OCI-M2 (cell line): ENCODE data around the gene ASMTL.
"Not testable (repeated sequence)": the region's sequence is repeated elsewhere in the genome, so short reads cannot be mapped to it uniquely, and the experiment has no call there.

Experiments used
- DNase-seq: peaks from one replicate; lab custom pipeline; 2025; ENCODE audit not compliant: unreplicated experiment; lab: John Stamatoyannopoulos, UW

ASMTL gene

GRCh38 chrX:1405769-1406168, 46.9 kb downstream of the ASMTL start:
- DNase-seq: not testable (repeated sequence)

- not testable (repeated sequence) for DNase-seq
These were observed 48.8 kb downstream of the ASMTL start for GRCh38 chrX:1403867-1404266.

- no peak for DNase-seq
These were observed 49.5 kb downstream of the ASMTL start for GRCh38 chrX:1403228-1403627.

- DNase-seq: no peak
These were observed 50.9 kb downstream of the ASMTL start for GRCh38 chrX:1401611-1402430.

GRCh38 chrX:1400742-1401471, 51.8 kb downstream of the ASMTL start:
- no peak for DNase-seq

DNA sequence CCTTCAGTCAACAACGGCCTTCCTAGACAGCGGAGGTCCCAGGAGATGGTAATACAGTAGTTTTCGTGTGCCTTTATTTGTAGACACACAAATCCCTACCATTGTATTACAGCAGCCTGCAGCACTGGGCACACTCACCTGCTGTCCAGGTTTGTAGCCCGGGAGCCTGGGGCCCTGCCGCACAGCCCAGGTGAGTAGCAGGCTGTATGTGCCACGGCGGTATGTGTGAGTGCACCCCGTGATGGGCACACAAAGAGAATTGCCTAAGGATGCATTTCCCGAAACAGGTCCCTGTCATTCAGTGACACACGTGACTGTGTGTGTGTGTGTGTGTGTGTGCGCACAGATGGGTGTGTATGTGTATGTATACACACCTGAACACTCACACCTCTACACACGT, 52.7 kb downstream of the ASMTL start:
- no peak for DNase-seq

GRCh38 chrX:1398431-1399340, 54.0 kb downstream of the ASMTL start:
- no peak for DNase-seq

GRCh38 chrX:1397441-1398270, 55.1 kb downstream of the ASMTL start:
- no peak for DNase-seq

GRCh38 chrX:1397001-1397400, 55.7 kb downstream of the ASMTL start:
- DNase-seq: no peak

DNA sequence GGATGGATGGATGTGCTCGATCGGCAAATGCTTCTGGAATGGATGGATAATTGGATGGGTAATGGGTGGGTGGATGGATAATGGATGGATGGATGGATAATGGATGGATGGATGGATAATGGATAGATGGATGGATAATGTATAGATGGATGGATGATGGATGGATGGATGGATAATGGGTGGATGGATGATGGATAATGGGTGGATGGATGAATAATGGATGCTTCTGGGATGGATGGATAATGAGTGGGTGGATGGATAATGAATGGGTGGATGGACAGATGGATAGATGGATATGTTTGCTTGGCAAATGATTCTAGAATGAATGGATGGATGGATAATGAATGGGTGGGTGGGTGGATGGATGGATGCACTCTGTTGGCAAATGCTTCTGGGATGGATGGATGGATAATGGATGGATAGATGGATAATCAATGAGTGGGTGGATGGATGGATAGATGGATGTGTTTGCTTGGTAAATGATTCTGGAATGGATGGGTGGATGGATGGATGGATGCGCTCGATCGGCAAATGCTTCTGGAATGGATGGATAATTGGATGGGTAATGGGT, 57.0 kb downstream of the ASMTL start:
- DNase-seq: no peak

GRCh38 chrX:1394731-1395501, 57.8 kb downstream of the ASMTL start:
- DNase-seq: no peak

DNA sequence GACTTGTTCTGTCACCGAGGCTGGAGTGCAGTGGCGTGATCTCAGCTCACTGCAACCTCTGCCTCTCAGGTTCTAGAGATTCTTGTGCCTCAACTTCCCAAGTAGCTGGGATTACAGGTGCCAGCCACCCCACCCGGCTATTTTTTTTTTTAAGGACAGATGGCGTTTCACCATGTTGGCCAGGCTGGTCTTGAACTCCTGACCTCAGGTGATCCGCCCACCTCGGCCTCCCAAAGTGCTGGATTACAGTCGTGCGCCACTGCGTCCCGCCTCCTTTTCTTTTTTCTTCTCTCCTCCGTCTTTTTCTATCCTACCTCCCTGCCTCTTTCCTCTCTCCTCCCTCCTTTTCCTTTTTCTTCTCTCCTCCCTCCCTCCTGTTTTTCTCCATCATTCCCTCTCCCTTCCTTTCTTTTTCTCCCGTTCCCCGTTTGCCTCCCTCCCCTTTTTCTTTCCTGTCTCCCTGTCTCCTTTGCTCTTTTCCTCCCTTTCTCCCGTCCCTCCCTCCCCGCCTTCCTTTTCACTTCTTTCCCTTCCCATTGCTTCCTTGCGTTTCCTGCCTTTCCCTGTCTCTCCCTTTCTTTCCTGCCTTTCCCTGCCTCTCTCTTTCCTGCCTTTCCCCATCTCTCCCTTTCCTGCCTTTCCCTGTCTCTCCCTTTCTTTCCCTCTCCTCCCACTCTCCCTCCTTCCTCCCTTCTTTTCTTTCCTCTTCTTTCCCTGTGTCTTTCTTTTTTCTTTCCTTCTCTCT, 58.7 kb downstream of the ASMTL start:
- DNase-seq: no peak

- DNase-seq: no peak
These were observed 60.2 kb downstream of the ASMTL start for GRCh38 chrX:1392376-1393068.

GRCh38 chrX:1391707-1392375, 60.9 kb downstream of the ASMTL start, which contains the start of gene SLC25A6:
Gene SLC25A6 (minus strand): TSS chrX:1392113. CDS start chrX:1392009, 104 bp downstream.
- no peak for DNase-seq

- DNase-seq: no peak
These were observed 61.4 kb downstream of the ASMTL start for GRCh38 chrX:1391370-1391706.

- no peak for DNase-seq
These were observed 61.9 kb downstream of the ASMTL start for GRCh38 chrX:1390621-1391369.

GRCh38 chrX:1389993-1390285, 62.8 kb downstream of the ASMTL start:
- no peak for DNase-seq
